ENCODE results near the gene PSMA5.

PSMA5 gene

GRCh38 chr1:109350182-109350581 is 76.1 kb downstream of the PSMA5 start:
- no peak for TF ChIP-seq CTCF (IDR thresholded peaks at IDR 0.05; ENCODE audit: low read depth, low read length)
- no peak for TF ChIP-seq POLR2A (IDR thresholded peaks at IDR 0.05; ENCODE audit: extremely low read depth, insufficient read length)
- no peak for TF ChIP-seq MYC (IDR thresholded peaks at IDR 0.05; ENCODE audit: low read depth, low read length)
- TF ChIP-seq MAX (IDR thresholded peaks at IDR 0.05; ENCODE audit: low read depth, low read length): no peak
- no peak for DNase-seq (ENCODE audit: low read depth)
- no peak overlapping the region for H3K4me3 ChIP-seq (ENCODE audit: low read depth, low read length)

Data from NB4 (cell line).